Rectal smooth muscle tissue (tissue), 1 donor: ENCODE measurements around the gene NUAK1.

Experiments
- H3K27ac ChIP-seq: one replicate; pipeline ENCODE4 v1.7.0; 2013; ENCODE audit warnings: low read depth, low read length, inconsistent platforms
- H3K27me3 ChIP-seq: one replicate; pipeline ENCODE4 v1.7.0; 2013; ENCODE audit warnings: low read length; ENCODE audit not compliant: control insufficient read depth, insufficient read depth
- H3K36me3 ChIP-seq: one replicate; pipeline ENCODE4 v1.7.0; 2013; ENCODE audit warnings: low read length; ENCODE audit not compliant: control insufficient read depth, insufficient read depth
- H3K4me1 ChIP-seq: one replicate; pipeline ENCODE4 v1.7.0; 2013; ENCODE audit warnings: low read length; ENCODE audit not compliant: control insufficient read depth, insufficient read depth
- H3K4me3 ChIP-seq: one replicate; pipeline ENCODE4 v1.7.0; 2013; ENCODE audit warnings: low read length
- H3K9ac ChIP-seq: one replicate; pipeline ENCODE4 v1.7.0; 2013; ENCODE audit warnings: low read length

NUAK1 gene

GRCh38 chr12:106080791-106081170 is 58.0 kb downstream of the NUAK1 start:
- Histone ChIP-seq H3K27me3 (no peaks in the 10 kb centered on the region), H3K4me3 (no peak overlapping the region), H3K4me1 (peaks cover 3% of the 10 kb centered on the region), H3K27ac (no peak overlapping the region), H3K36me3 (no peaks in the 10 kb centered on the region), H3K9ac (no peak overlapping the region)

- Histone ChIP-seq H3K36me3 (no peaks in the 10 kb centered on the region), H3K27ac (no peak overlapping the region), H3K4me1 (peaks cover 8% of the 10 kb centered on the region), H3K27me3 (no peaks in the 10 kb centered on the region), H3K9ac (no peak overlapping the region), H3K4me3 (no peak overlapping the region)
Observed at GRCh38 chr12:106080041-106080790, 58.5 kb downstream of the NUAK1 start.

GRCh38 chr12:106079148-106079738 is 59.5 kb downstream of the NUAK1 start:
- Histone ChIP-seq H3K27me3 (no peaks in the 10 kb centered on the region), H3K36me3 (no peaks in the 10 kb centered on the region), H3K4me3 (no peak overlapping the region), H3K27ac (no peak overlapping the region), H3K4me1 (peaks cover 8% of the 10 kb centered on the region), H3K9ac (no peak overlapping the region)

- Histone ChIP-seq H3K27ac (no peak overlapping the region), H3K4me1 (peaks cover 8% of the 10 kb centered on the region), H3K27me3 (no peaks in the 10 kb centered on the region), H3K4me3 (no peak overlapping the region), H3K36me3 (no peaks in the 10 kb centered on the region), H3K9ac (no peak overlapping the region)
Observed at GRCh38 chr12:106078358-106079010, 60.3 kb downstream of the NUAK1 start.

- H3K4me1 ChIP-seq, result peaks cover 4% of the 10 kb centered on the region
- H3K27ac ChIP-seq, result no peak overlapping the region
- no peak overlapping the region for H3K4me3 ChIP-seq
- no peaks in the 10 kb centered on the region for H3K36me3 ChIP-seq
- no peak overlapping the region for H3K9ac ChIP-seq
- H3K27me3 ChIP-seq, result no peaks in the 10 kb centered on the region
Observed at GRCh38 chr12:106074706-106075392, 63.9 kb downstream of the NUAK1 start.

- H3K27me3 ChIP-seq, result no peaks in the 10 kb centered on the region
- H3K4me1 ChIP-seq, result peaks cover 4% of the 10 kb centered on the region
- H3K4me3 ChIP-seq, result no peak overlapping the region
- no peaks in the 10 kb centered on the region for H3K36me3 ChIP-seq
- no peak overlapping the region for H3K9ac ChIP-seq
- no peak overlapping the region for H3K27ac ChIP-seq
Observed at GRCh38 chr12:106074361-106074705, 64.4 kb downstream of the NUAK1 start.

GRCh38 chr12:106073179-106073578 is 65.6 kb downstream of the NUAK1 start:
- Histone ChIP-seq H3K9ac (no peak overlapping the region), H3K27me3 (no peaks in the 10 kb centered on the region), H3K4me3 (no peak overlapping the region), H3K27ac (no peak overlapping the region), H3K36me3 (no peaks in the 10 kb centered on the region), H3K4me1 (peaks cover 4% of the 10 kb centered on the region)

GRCh38 chr12:106072751-106073150 is 66.0 kb downstream of the NUAK1 start:
- Histone ChIP-seq H3K4me3 (no peak overlapping the region), H3K27ac (no peak overlapping the region), H3K36me3 (no peaks in the 10 kb centered on the region), H3K4me1 (peaks cover 4% of the 10 kb centered on the region), H3K27me3 (no peaks in the 10 kb centered on the region), H3K9ac (no peak overlapping the region)

- Histone ChIP-seq H3K9ac (no peak overlapping the region), H3K4me3 (no peak overlapping the region), H3K27ac (no peak overlapping the region), H3K36me3 (no peaks in the 10 kb centered on the region), H3K27me3 (no peaks in the 10 kb centered on the region), H3K4me1 (peaks cover 4% of the 10 kb centered on the region)
Observed at GRCh38 chr12:106071686-106072085, 67.1 kb downstream of the NUAK1 start.

- Histone ChIP-seq H3K27ac (no peak overlapping the region), H3K9ac (no peak overlapping the region), H3K4me3 (no peak overlapping the region), H3K27me3 (no peaks in the 10 kb centered on the region), H3K36me3 (no peaks in the 10 kb centered on the region), H3K4me1 (peaks cover 3% of the 10 kb centered on the region)
Observed at GRCh38 chr12:106070611-106071010, 68.1 kb downstream of the NUAK1 start.

- H3K27me3 ChIP-seq, result no peaks in the 10 kb centered on the region
- no peak overlapping the region for H3K9ac ChIP-seq
- H3K27ac ChIP-seq, result no peak overlapping the region
- H3K4me1 ChIP-seq, result no peaks in the 10 kb centered on the region
- no peak overlapping the region for H3K4me3 ChIP-seq
- H3K36me3 ChIP-seq, result no peaks in the 10 kb centered on the region
Observed at GRCh38 chr12:106070147-106070546, 68.6 kb downstream of the NUAK1 start.

- Histone ChIP-seq H3K4me1 (no peaks in the 10 kb centered on the region), H3K36me3 (no peaks in the 10 kb centered on the region), H3K27ac (no peak overlapping the region), H3K9ac (no peak overlapping the region), H3K27me3 (no peaks in the 10 kb centered on the region), H3K4me3 (no peak overlapping the region)
Observed at GRCh38 chr12:106068296-106068695, 70.5 kb downstream of the NUAK1 start.
